Neural cell (in vitro differentiated cells): ENCODE measurements around the gene ENOX1.
"Not testable (repeated sequence)": the region's sequence is repeated elsewhere in the genome, so short reads cannot be mapped to it uniquely, and the experiment has no call there.

Experiments
- CTCF ChIP-seq: fragments of 450-650 bp; IDR thresholded peaks from 2 replicates; pipeline ENCODE4 v1.5.1; 2014; ENCODE audit warnings: antibody characterized with exemption, mild to moderate bottlenecking, moderate library complexity; ENCODE audit not compliant: poor library complexity, severe bottlenecking
- EP300 ChIP-seq: fragments of 450-650 bp; conservative IDR thresholded peaks from 2 replicates; pipeline ENCODE4 v1.6.1; 2014; ENCODE audit warnings: antibody characterized with exemption, mild to moderate bottlenecking, moderate library complexity; ENCODE audit not compliant: poor library complexity, severe bottlenecking
- EZH2 ChIP-seq: fragments of 200-600, 300-800 bp; shearing (Covaris generic), sonication (generic); IDR thresholded peaks from 2 replicates; pipeline ENCODE4 v1.6.1; 2014; ENCODE audit warnings: antibody characterized with exemption, low read length, borderline replicate concordance, mild to moderate bottlenecking; ENCODE audit not compliant: insufficient read depth, poor library complexity, severe bottlenecking
- MXI1 ChIP-seq: fragments of 450-650 bp; conservative IDR thresholded peaks from 2 replicates; pipeline ENCODE4 v1.6.1; 2014; ENCODE audit warnings: antibody characterized with exemption, mild to moderate bottlenecking; ENCODE audit not compliant: poor library complexity, severe bottlenecking
- POLR2AphosphoS5 ChIP-seq: IDR thresholded peaks from 2 replicates; pipeline ENCODE4 v1.6.1; 2012
- RAD21 ChIP-seq: fragments of 450-650 bp; conservative IDR thresholded peaks from 2 replicates; pipeline ENCODE4 v1.6.1; 2014; ENCODE audit warnings: antibody characterized with exemption, mild to moderate bottlenecking, moderate library complexity
- SMC3 ChIP-seq: fragments of 450-650 bp; conservative IDR thresholded peaks from 2 replicates; pipeline ENCODE4 v1.6.1; 2014; ENCODE audit warnings: antibody characterized with exemption, mild to moderate bottlenecking, moderate library complexity; ENCODE audit not compliant: poor library complexity
- TAF1 ChIP-seq: IDR thresholded peaks from 2 replicates; pipeline ENCODE4 v1.6.1; 2012; ENCODE audit warnings: low read depth
- TF ChIP-seq, protein P1 (sequence below): IDR thresholded peaks from 2 replicates; pipeline ENCODE4 v1.6.1; 2012; ENCODE audit warnings: borderline replicate concordance

- not testable (repeated sequence) for TF ChIP-seq CTCF, SMC3, TAF1, POLR2AphosphoS5, RAD21, EZH2, EP300, MXI1
- TF ChIP-seq, protein P1, sequence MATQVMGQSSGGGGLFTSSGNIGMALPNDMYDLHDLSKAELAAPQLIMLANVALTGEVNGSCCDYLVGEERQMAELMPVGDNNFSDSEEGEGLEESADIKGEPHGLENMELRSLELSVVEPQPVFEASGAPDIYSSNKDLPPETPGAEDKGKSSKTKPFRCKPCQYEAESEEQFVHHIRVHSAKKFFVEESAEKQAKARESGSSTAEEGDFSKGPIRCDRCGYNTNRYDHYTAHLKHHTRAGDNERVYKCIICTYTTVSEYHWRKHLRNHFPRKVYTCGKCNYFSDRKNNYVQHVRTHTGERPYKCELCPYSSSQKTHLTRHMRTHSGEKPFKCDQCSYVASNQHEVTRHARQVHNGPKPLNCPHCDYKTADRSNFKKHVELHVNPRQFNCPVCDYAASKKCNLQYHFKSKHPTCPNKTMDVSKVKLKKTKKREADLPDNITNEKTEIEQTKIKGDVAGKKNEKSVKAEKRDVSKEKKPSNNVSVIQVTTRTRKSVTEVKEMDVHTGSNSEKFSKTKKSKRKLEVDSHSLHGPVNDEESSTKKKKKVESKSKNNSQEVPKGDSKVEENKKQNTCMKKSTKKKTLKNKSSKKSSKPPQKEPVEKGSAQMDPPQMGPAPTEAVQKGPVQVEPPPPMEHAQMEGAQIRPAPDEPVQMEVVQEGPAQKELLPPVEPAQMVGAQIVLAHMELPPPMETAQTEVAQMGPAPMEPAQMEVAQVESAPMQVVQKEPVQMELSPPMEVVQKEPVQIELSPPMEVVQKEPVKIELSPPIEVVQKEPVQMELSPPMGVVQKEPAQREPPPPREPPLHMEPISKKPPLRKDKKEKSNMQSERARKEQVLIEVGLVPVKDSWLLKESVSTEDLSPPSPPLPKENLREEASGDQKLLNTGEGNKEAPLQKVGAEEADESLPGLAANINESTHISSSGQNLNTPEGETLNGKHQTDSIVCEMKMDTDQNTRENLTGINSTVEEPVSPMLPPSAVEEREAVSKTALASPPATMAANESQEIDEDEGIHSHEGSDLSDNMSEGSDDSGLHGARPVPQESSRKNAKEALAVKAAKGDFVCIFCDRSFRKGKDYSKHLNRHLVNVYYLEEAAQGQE = not testable (repeated sequence)
Observed at GRCh38 chr13:43168434-43168833, 618.3 kb downstream of the ENOX1 start.
